HG03558 (cell line): ENCODE measurements around the gene STARD13.

Source experiments
- ATAC-seq: cut with Tn5 transposase; IDR thresholded peaks from one replicate; pipeline ENCODE4 v1.9.1; 2021; ENCODE audit warnings: moderate number of reproducible peaks; ENCODE audit not compliant: unreplicated experiment; ENCODE audit errors: extremely low read depth

The STARD13 gene

DNA sequence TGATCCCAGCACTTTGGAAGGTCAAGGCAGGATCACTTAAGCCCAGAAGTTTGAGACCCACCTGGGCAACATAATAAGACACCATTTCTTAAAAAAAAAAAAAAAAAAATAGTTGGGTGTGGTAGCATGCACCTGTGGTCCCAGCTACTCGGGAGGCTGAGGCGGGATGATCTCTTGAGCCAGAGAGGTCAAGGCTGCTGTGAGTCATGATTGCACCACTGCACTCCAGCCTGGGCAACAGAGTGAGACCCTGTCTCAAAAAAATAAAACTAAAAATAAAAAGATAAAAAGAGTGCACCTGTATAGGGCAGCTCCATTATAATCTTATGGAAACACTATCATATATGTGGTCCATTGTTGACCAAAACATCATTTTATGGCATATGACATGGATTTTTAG, 25.5 kb upstream of the STARD13 start:
- ATAC-seq = no peak

DNA sequence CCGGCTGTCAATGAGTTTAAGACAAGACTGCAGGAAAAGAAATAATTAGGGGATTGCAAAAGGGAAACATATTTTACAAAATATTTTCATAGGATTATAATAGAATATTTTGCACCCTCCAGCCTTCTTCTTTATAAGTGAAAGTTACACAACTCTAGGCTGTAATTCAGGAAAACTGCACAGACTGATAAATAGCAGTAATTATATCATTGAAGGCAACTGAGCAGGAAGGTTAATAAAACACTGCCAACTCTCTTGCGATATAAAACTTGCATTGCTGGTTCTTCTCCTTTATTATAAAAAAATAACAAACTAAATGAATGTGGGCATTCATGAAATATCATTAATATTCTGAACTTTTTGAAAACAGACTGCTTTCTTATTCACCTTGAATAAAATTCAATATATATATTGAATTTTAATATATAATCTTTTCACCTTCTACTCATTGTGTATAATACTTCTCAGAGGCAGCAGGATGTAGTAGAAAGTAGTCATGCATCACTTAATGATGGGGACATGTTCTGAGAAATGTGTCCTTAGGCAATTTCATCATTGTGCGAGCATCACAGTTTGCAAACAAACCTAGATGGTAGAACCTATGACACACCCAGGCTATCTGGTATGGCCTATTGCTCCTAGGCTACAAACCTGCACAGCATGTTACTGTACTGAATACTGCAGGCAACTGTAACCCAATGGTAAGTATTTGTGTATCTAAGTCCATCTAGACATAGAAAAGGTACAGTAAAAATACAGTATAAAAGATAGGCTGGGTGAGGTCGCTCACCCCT, 24.9 kb upstream of the STARD13 start:
- ATAC-seq = no peak

DNA sequence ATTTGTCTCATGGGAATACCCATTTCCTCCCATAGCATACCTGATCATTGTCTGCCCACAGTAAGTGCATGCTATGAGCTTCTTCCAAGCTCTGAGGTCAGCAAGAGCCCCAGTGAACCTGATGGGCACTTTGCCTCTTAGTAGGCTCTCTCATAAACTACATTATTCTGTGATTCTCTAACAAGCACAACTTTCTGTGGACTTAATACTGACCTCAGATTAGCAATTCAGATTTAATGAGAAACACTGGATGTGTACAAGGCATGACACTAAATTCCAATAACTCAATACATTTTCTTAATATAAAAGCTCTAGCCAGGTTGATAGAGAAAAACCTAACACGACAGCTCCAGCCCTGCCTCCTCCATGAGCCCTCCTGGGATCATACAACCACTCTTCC, 23.3 kb upstream of the STARD13 start:
- no peak for ATAC-seq

DNA sequence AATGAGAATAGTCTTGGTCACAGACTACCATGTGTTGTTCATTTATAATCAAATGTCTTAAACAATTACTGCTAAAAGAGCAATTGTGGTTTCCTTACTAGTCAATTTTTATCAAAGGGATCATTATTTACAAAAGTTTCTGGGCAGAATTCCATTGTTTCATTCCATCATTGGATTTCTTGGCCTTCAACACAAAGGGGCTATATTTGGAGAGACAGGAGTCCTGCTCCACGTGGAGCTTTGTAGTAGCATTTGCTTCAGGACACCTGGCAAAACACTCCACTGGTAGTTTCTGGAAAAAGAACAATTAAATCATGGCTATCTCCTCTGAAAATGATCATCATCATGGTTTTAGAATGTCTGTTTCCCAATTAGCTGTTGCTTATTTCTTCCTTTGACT, 22.3 kb upstream of the STARD13 start:
- no peak for ATAC-seq

DNA sequence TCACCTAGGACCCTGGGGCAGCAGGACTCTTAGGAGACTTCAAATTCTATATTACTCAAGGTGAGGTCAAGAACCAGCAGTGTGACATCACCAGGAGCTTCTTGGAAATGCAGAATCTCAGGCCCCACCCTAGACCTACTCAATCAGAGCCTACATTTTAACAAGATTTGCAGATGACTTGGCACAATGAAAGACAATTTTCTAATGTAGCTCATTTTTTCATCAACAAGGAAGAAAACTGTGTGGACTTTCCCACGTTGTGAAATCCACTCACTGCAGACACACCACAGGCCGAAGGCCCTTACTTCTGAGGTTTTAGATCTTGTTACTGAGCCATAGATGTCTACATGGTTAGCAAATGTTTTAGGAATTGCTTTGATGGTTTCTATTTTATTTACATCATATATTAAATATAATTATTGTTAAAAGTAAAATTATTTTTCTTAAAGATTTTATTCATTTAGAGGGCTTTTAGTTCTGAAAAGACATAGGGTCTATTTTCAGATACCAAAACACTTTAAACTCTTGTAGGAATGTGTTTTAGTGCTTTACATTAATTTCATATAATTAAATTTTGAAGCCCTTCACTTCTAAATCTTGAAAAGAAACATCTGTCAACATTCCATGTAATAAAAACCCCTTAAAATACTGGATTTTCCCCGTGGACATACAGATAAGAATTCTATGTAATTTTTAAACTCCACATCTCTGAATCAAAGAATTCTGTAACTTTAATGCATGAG, 18.5 kb upstream of the STARD13 start:
- no peak for ATAC-seq

DNA sequence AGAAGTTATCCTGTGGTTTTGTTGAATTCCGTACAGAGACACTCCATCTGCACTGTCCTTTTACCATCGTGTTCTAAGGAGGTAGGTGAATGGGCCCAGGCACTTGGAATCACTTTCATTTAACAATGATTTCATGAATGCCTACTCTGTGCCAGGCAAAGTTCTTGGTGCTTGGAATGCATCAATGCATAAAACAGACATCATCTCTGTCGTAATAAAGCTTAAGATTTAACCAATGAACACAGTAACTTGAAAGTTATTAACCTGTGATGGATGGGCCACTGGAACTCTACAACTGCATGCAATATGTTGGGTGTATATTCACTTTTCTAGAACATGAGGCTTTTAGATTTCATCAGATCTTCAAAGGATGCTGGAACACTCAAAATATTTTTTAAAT, 14.1 kb upstream of the STARD13 start:
- ATAC-seq = no peak

DNA sequence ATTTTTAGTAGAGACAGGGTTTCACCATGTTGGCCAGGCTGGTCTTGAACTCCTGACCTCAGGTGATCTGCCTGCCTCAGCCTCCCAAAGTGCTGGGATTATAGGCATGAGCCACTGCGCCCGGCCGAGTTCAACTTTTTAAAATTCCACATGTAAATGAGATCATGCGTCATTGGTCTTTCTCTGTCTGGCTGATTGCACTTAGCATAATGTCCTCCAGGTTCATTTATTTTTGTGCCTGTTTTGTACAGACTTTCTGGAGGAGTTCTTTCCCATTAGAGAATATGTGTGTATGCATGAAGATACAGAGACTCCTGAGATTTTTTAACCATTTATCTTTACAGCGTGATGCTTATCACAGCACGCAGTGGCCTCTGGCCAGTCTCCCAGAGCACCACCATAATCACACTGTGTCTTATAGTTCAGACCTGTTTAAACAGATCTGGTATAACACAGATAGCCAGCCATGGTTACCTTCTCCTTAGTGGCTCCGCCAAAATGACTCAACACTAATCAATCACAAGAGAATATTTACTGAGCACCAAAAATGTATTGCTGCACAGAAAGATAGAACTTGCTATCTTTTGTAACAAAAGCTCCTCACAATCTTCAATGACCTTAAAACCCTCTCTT, 11.4 kb upstream of the STARD13 start:
- no peak for ATAC-seq

DNA sequence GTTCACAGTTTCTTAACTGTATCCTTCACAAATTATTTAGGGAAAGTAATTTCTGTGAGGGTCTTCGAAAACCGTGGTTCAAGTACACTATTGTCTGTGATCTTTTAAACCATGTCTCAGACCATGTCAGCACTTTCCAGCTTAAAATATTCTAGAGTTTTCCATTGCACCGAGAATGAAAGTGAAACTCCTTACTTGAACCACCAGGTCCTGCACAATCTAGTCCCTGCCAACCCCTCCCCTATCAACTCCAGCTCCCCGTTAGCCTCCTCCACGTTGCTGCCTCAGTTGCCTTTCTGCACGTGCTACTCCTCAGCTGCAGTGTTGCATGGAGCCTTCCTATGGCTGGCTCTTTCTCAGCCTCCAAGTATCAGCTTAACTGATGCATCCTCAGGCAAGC, 7.2 kb upstream of the STARD13 start:
- ATAC-seq = no peak

DNA sequence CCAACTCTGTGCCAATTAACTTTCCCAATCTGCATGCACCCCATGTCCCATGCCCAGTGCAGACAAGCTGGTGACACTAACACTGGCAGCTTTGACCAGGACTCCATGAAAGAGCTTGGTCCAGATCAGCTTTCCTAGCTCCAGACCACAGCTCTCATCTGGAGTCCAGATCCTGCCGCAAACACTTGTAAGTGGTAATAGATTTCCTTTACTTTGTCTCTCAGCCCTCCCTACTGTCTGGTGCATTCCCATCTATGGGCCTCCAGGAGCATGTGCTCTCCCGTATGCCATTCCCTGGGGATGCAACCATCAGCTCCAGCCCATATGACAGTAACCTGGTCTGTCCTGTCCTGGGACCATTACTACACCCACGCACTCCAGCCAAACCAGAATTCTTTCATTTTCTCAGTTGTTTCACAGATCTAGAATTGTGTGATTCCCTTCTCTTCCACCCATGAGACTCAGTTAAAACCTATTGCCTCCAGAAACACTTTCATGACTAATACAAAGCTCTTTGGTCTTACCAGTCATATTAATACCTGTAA, 4.9 kb upstream of the STARD13 start:
- no peak for ATAC-seq

DNA sequence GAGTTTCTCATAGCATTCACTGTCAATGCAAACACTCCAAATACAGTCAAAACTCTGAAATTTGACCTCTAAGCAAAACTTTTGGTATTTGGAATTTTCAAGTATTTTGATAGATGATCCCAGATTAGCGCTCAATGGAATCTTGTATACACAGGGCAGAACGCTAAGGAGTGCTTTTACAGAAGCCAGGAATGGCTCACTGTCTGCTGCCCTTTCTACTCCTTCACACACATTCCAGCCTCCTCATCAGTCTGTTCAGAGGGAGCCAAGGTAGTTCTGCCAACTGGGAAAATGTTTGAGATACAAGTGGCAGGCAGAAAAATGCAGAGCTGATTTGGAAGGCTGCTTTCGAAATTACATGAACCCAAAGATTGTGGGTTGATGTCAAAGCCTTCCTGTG, 4.4 kb upstream of the STARD13 start:
- ATAC-seq = no peak

DNA sequence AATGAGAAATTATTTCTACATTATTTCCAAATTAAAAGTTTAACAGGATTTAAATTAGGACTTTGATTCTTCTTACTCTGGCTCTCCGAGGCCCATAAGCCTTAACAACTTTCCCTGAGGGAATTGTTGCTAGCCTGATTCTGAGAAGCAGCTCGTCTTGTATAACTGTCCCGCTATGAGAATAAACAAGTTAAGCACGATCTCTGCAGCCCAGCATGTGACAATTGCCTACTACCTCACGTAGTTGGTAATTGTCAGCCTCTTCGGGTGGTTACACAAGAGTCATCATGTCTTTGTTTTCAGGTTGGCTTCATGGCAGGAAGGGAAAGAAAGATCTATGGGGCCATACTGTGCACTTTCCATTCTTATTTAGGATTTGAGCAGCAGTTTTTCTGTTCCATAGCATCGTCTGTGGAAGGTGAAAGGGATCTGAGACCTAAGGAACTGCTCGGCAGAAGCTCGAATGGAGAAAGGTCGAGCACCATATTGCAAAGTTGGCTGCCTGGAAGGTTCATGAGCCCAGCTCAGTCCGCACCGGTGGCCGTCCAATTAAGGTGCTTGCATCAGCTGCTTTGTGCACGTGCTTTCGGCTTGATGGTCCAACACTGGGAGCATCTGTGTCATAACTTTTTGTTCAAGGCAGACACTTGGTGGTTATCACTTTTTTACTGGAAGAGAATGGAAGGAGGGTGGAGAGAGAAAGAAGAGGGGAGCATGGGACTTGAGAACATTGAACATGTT, 1.8 kb upstream of the STARD13 start:
- ATAC-seq = no peak

DNA sequence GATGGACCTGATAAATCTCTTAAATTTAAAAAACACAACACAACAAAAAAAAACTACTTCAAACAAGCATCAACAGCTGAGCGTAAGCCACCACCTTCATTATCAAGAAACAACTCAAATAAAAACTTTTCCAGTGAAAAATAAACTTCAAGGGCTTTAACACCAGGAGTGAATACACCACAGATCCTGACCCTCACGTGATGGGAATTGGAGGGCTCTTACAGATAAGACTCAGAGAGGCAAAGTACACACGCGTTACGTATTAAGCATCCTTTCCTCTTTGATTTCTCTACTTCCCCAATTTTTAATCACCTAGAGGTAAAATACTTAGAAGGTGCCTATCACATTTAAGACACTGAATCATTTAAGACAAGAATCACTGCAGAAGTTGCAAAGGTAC, 573 bp upstream of the STARD13 start:
- ATAC-seq = no peak

DNA sequence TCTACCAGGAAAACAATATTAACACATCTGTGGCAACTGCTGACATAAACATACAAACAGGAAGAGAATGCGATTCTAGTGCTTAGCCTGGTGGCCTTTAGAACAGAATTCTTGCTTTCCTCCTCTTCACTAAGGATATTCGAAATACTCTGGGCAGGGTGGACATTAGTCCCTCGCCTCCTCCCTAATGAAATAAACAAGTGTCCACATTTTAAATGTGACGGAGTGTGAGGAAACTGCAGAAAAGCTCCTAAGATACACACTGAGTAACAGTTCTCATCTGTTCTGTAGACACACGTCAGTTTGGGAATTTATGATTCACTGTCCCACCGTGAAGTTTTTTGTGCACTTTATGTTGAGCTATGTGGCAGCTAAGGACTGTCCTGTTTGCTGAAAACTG, 639 bp downstream of the STARD13 start:
- no peak for ATAC-seq

DNA sequence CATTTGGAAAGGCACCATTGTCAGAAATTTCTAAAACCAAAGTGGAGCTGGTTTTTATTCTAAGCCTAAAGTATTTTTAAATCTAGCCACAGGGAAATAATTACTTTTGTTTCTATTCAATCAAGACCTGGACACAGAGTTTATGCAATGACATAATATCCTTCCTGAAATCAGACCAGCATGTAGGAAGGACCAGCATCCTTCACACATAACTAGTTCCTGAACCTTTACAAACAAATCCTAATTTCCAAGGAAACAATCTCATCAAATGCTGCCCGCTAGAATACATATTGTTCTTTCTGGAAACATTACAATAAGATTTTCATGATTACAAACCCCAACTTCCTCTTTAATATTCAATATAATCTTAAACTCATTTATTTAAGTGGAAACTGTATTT, 1.5 kb downstream of the STARD13 start:
- ATAC-seq = no peak

DNA sequence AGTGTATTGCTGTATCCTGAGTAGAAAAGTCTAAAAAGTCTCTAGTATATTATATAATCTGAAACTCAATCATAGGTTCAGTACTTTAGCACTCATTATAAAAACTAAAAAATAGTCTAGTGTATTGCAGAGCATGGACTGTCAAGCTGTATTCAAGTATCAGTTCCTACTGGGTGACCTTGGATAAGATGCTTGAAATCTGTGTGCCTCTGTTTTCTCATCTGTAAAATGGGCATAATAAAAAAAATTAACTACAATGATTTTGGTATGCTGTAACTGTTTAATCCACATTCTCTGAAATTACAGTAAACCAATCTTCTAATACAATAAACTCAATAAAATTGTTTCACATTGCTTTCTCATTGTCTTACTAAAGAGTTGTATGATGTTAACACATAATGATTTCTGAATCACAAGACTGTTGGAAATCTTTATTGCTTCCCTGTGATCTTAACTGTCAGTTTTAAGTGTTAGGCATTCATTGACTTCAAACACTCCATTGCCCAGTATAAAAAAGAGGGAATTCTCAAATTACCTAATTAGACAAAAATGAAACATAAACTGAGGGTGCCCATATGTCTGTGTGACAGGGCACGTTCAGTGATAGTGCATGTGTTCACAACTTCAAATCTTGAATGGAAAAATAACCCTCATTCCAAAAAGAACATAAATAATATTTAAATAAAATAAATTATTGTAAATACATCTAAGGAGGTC, 2.2 kb downstream of the STARD13 start:
- ATAC-seq = no peak

DNA sequence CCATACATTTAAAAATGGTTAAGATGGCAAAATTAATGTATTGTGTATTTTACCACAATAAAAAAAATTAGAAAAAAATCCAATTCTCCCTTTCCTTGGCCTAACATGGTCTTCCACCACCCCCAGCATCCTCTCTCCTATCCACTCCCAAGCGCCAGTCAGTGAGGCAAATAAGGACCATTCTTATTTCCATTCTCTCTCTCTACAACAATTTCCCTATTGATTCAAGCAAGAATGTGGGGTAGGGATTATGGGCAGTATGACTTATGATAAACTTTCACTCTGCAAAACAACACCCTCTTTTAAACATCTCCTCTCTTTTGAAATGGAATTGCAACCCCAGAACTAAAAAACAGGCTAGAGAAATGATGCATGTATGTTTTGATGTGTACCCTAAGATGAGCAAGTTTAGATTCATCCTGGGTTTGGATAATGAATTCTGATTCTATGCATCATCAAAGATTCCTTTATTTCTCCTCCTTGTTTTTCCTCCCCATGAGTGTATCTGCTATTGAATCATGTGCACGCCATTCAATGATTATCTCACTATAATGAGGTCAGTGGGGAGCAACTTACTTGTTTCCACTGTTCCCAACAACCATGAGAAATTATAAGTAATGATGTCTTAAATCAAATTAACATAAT, 3.5 kb downstream of the STARD13 start:
- no peak for ATAC-seq

DNA sequence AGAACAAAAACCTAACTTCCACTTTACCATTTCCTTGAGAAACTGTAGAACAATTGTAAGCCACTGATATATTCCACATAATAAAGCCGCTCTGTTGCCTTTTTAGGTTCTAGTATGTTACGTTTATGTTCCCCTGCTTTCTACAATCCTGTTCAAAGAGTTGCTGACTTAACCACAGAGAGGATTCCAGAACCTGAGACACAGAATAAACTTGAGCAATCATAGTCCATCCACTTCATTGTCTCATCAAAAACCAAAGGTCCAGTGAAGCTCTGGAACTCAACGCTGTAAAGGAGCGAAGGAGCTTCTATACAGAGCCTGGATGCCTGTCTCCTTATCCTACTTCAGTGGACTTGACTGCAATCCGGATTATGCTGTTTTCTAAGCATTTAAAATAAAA, 4.6 kb downstream of the STARD13 start:
- no peak for ATAC-seq

DNA sequence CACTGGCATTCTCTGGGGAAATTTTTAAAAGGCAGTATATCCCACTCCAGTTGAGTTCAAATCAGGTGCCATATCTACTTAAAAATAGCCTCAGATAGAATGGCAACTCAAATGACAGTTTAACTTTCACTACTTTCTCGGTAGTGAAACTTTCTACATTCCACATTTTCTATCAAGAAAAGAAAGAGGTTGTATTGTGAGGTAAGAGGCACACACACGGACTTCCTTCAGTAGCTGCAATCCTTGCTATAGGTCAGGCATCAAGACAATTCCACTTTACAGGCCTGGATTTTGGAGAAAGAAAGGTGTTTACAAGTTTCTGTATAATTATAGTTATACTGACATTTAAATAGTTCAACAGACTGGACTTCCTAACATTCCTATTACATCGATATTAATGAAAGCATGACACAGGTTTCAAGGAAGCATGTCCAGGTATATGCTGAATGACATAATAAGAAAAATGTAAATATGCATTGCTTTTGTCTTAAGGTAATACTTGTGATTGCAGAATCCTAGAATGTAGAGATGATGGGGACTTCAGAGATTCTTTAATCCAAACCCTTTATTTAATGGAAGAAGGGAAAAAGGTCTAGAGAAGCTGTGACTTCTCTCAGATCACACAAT, 5.2 kb downstream of the STARD13 start:
- ATAC-seq = no peak
